Measurements from ENCODE around the gene TASL. TPM values are rescaled to one million over a fixed set of nuclear protein-coding genes. Genes with fewer than 3 reads are reported as not detected.

TASL gene
- total RNA-seq, 1 experiment from 2014 or later: not detected

GRCh38 chrX:30620980-30621618 is 43.5 kb upstream of the TASL start:
- no peak overlapping the region for H3K4me2 ChIP-seq (ENCODE audit: insufficient read depth, insufficient read length, low read length)
- H3T11ph ChIP-seq (ENCODE audit: low read length): no peak overlapping the region
- no peak overlapping the region for H2AFZ ChIP-seq (ENCODE audit: low read length)
- no peaks in the 10 kb centered on the region for H4K20me1 ChIP-seq (ENCODE audit: control insufficient read depth, insufficient read depth, insufficient read length)
- Mint-ChIP-seq H3K27ac (no peak overlapping the region), H3K4me3 (no peak overlapping the region), H3K36me3 (ENCODE audit: insufficient read depth in 1 of 3, low read depth in 3 of 3) (peaks cover 5 to 20% (median 9%) of the 10 kb centered on the region in 3 experiments; a peak in 6 of 7 replicates), H3K27me3 (ENCODE audit: low read depth) (no peaks in the 10 kb centered on the region), H3K9me3 (peaks cover 51 to 69% of the 10 kb centered on the region in 2 experiments), H3K4me1 (peaks cover 7 to 9% of the 10 kb centered on the region in 2 experiments; a peak in 3 of 4 replicates)
- no peaks in the 10 kb centered on the region for H3K79me2 ChIP-seq (ENCODE audit: insufficient read depth, low read length)
- H4K91ac ChIP-seq (ENCODE audit: insufficient read length, low read depth, low read length): no peak overlapping the region
- no peak overlapping the region for H2BK5ac ChIP-seq (ENCODE audit: insufficient read length, low read length)
- no peak overlapping the region for H2BK20ac ChIP-seq (ENCODE audit: low read depth, low read length, poor library complexity, severe bottlenecking)
- H3K27me3 ChIP-seq (ENCODE audit: insufficient read depth, low read length): no peaks in the 10 kb centered on the region
- H2BK12ac ChIP-seq (ENCODE audit: insufficient read length, low read depth, low read length): no peak overlapping the region
- no peaks in the 10 kb centered on the region; the same call in 1 of the 2 replicates for H3K4me1 ChIP-seq (ENCODE audit: insufficient read depth, low read length)
- no peak overlapping the region for H4K8ac ChIP-seq (replicated peaks; ENCODE audit: insufficient read length, low read depth, low read length)
- no peak overlapping the region for H3K14ac ChIP-seq (ENCODE audit: insufficient read depth, low read length)
- H3K9ac ChIP-seq (ENCODE audit: extremely low read depth, insufficient read length, low read length): no peak overlapping the region
- peaks cover 9% of the 10 kb centered on the region for H3K9me3 ChIP-seq (ENCODE audit: control insufficient read depth, low read depth, low read length)
- WGBS (ENCODE audit: extremely low coverage, insufficient read length, low lambda C conversion rate): no CpG with 5 or more reads among the region's 2 CpGs
- no peak overlapping the region for H2BK15ac ChIP-seq (ENCODE audit: low read depth, low read length)
- DNase-seq: no peak
- H3K56ac ChIP-seq (ENCODE audit: insufficient read length, low read depth, low read length): no peak overlapping the region
- H2BK120ac ChIP-seq (ENCODE audit: low read depth, low read length, poor library complexity, severe bottlenecking): no peak overlapping the region
- no peak overlapping the region for H3K23ac ChIP-seq (ENCODE audit: insufficient read length, low read depth, low read length)
- H3K79me1 ChIP-seq (ENCODE audit: insufficient read depth, low read depth, low read length, poor library complexity, severe bottlenecking): no peaks in the 10 kb centered on the region
- TF ChIP-seq CTCF (conservative IDR thresholded peaks at IDR 0.05): no peak
- H3K23me2 ChIP-seq (ENCODE audit: insufficient read length, low read depth, low read length, poor library complexity, severe bottlenecking): no peaks in the 10 kb centered on the region
- H2AK5ac ChIP-seq (ENCODE audit: insufficient read length, low read length): no peak overlapping the region
- no peak overlapping the region for H4K5ac ChIP-seq (ENCODE audit: insufficient read length, low read depth, low read length)
- H3K18ac ChIP-seq (ENCODE audit: insufficient read length, low read depth, low read length): no peak overlapping the region
- no peak overlapping the region for H3K4ac ChIP-seq (ENCODE audit: low read depth, low read length)
- H3K27ac ChIP-seq (ENCODE audit: insufficient read length, low read depth, low read length): no peak overlapping the region
